Stimulated activated CD4-positive, alpha-beta T cell treated with anti-CD3 and anti-CD28 coated beads, TNF-alpha, amount 100 ng/mL, for 4 hours (primary cell): ENCODE data around the gene SEH1L.
"Not testable (repeated sequence)": the region's sequence is repeated elsewhere in the genome, so short reads cannot be mapped to it uniquely, and the experiment has no call there.

Experiments
- DNase-seq, 3 experiments: peaks; one replicate each; pipeline ENCODE4 v3.0.0-alpha.2; 2020; ENCODE audit warnings: low read depth in 3 of 3

The SEH1L gene

GRCh38 chr18:12995952-12996477, 48.2 kb downstream of the SEH1L start:
- no peak for DNase-seq

GRCh38 chr18:12996661-12997292, 49.0 kb downstream of the SEH1L start:
- DNase-seq: no peak

GRCh38 chr18:12997330-12997729, 49.5 kb downstream of the SEH1L start:
- not testable (repeated sequence) for DNase-seq

- DNase-seq: no peak
Observed at GRCh38 chr18:12998332-12999060, 50.7 kb downstream of the SEH1L start.

GRCh38 chr18:13003466-13003896, 55.7 kb downstream of the SEH1L start:
- no peak for DNase-seq

- DNase-seq: no peak
Observed at GRCh38 chr18:13004396-13004795, 56.6 kb downstream of the SEH1L start.

- no peak for DNase-seq
Observed at GRCh38 chr18:13005289-13005688, 57.5 kb downstream of the SEH1L start.

- no peak for DNase-seq
Observed at GRCh38 chr18:13006531-13007247, 58.9 kb downstream of the SEH1L start.

GRCh38 chr18:13007248-13007560, 59.4 kb downstream of the SEH1L start:
- DNase-seq: no peak

GRCh38 chr18:13011719-13012118, 63.9 kb downstream of the SEH1L start:
- no peak for DNase-seq

GRCh38 chr18:13014232-13014631, 66.4 kb downstream of the SEH1L start:
- DNase-seq: no peak

- no peak for DNase-seq
Observed at GRCh38 chr18:13014818-13015217, 67.0 kb downstream of the SEH1L start.

GRCh38 chr18:13017247-13017875, 69.5 kb downstream of the SEH1L start:
- no peak for DNase-seq

GRCh38 chr18:13018374-13018773, 70.6 kb downstream of the SEH1L start:
- no peak for DNase-seq

- DNase-seq: no peak
Observed at GRCh38 chr18:13019301-13019700, 71.5 kb downstream of the SEH1L start.

GRCh38 chr18:13022644-13023043, 74.8 kb downstream of the SEH1L start:
- DNase-seq: no peak

GRCh38 chr18:13025233-13025632, 77.4 kb downstream of the SEH1L start:
- DNase-seq: no peak

GRCh38 chr18:13026583-13027270, 78.9 kb downstream of the SEH1L start:
- DNase-seq: no peak

GRCh38 chr18:13028869-13029268, 81.1 kb downstream of the SEH1L start:
- DNase-seq: no peak

GRCh38 chr18:13032173-13032572, 84.4 kb downstream of the SEH1L start:
- no peak for DNase-seq

- no peak for DNase-seq
Observed at GRCh38 chr18:13035249-13035914, 87.6 kb downstream of the SEH1L start.
